Measurements from ENCODE around the gene SEC14L5.

Gene SEC14L5

GRCh38 chr16:4980691-4981090 lies 22.6 kb downstream of the SEC14L5 start:
- Histone ChIP-seq H3K4me3 (ENCODE audit: low read length in 2 of 2) (no peak overlapping the region), H3K9me3 (ENCODE audit: control insufficient read depth in 2 of 2, low read length in 2 of 2) (no peaks in the 10 kb centered on the region), H3K36me3 (ENCODE audit: control insufficient read depth in 2 of 2, insufficient read depth in 2 of 2, low read length in 2 of 2) (no peaks in the 10 kb centered on the region), H3K9ac (ENCODE audit: low read depth in 1 of 2, low read length in 2 of 2) (no peak overlapping the region), H3K4me1 (ENCODE audit: control insufficient read depth in 2 of 2, insufficient read depth in 2 of 2, low read length in 2 of 2) (peaks cover 7 to 8% of the 10 kb centered on the region in 2 donors), H3K27me3 (ENCODE audit: control insufficient read depth in 2 of 2, insufficient read depth in 2 of 2, low read length in 2 of 2) (no peaks in the 10 kb centered on the region), H3K27ac (ENCODE audit: low read depth in 2 of 2, low read length in 2 of 2) (no peak overlapping the region)

GRCh38 chr16:4981473-4981872 lies 23.3 kb downstream of the SEC14L5 start:
- H3K27ac ChIP-seq (ENCODE audit: low read depth in 2 of 2, low read length in 2 of 2), result no peak overlapping the region

GRCh38 chr16:4982056-4982867 lies 24.1 kb downstream of the SEC14L5 start:
- Histone ChIP-seq H3K9ac (ENCODE audit: low read depth in 1 of 2, low read length in 2 of 2) (no peak overlapping the region), H3K27ac (ENCODE audit: low read depth in 2 of 2, low read length in 2 of 2) (no peak overlapping the region)

More at GRCh38 chr16:4981473-4981872, 23.3 kb downstream of the SEC14L5 start:
- Histone ChIP-seq H3K27me3 (ENCODE audit: control insufficient read depth in 2 of 2, insufficient read depth in 2 of 2, low read length in 2 of 2) (no peaks in the 10 kb centered on the region), H3K4me3 (ENCODE audit: low read length in 2 of 2) (no peak overlapping the region), H3K36me3 (ENCODE audit: control insufficient read depth in 2 of 2, insufficient read depth in 2 of 2, low read length in 2 of 2) (no peaks in the 10 kb centered on the region), H3K4me1 (ENCODE audit: control insufficient read depth in 2 of 2, insufficient read depth in 2 of 2, low read length in 2 of 2) (peaks cover 4 to 5% of the 10 kb centered on the region in 2 donors), H3K9ac (ENCODE audit: low read depth in 1 of 2, low read length in 2 of 2) (no peak overlapping the region), H3K9me3 (ENCODE audit: control insufficient read depth in 2 of 2, low read length in 2 of 2) (no peaks in the 10 kb centered on the region)

GRCh38 chr16:4984174-4984990 lies 26.3 kb downstream of the SEC14L5 start:
- Histone ChIP-seq H3K27ac (ENCODE audit: low read depth in 2 of 2, low read length in 2 of 2) (no peak overlapping the region), H3K9ac (ENCODE audit: low read depth in 1 of 2, low read length in 2 of 2) (no peak overlapping the region), H3K4me1 (ENCODE audit: control insufficient read depth in 2 of 2, insufficient read depth in 2 of 2, low read length in 2 of 2) (no peaks in the 10 kb centered on the region), H3K9me3 (ENCODE audit: control insufficient read depth in 2 of 2, low read length in 2 of 2) (no peaks in the 10 kb centered on the region), H3K27me3 (ENCODE audit: control insufficient read depth in 2 of 2, insufficient read depth in 2 of 2, low read length in 2 of 2) (peaks cover 3 to 7% of the 10 kb centered on the region in 2 donors), H3K36me3 (ENCODE audit: control insufficient read depth in 2 of 2, insufficient read depth in 2 of 2, low read length in 2 of 2) (no peaks in the 10 kb centered on the region), H3K4me3 (ENCODE audit: low read length in 2 of 2) (no peak overlapping the region)

More at GRCh38 chr16:4982056-4982867, 24.1 kb downstream of the SEC14L5 start:
- no peaks in the 10 kb centered on the region for H3K27me3 ChIP-seq (ENCODE audit: control insufficient read depth in 2 of 2, insufficient read depth in 2 of 2, low read length in 2 of 2)
- H3K9me3 ChIP-seq (ENCODE audit: control insufficient read depth in 2 of 2, low read length in 2 of 2), result no peaks in the 10 kb centered on the region
- H3K4me3 ChIP-seq (ENCODE audit: low read length in 2 of 2), result no peak overlapping the region
- H3K4me1 ChIP-seq (ENCODE audit: control insufficient read depth in 2 of 2, insufficient read depth in 2 of 2, low read length in 2 of 2), result no peaks in the 10 kb centered on the region
- no peaks in the 10 kb centered on the region for H3K36me3 ChIP-seq (ENCODE audit: control insufficient read depth in 2 of 2, insufficient read depth in 2 of 2, low read length in 2 of 2)

- Histone ChIP-seq H3K4me1 (ENCODE audit: control insufficient read depth in 2 of 2, insufficient read depth in 2 of 2, low read length in 2 of 2) (no peaks in the 10 kb centered on the region), H3K9ac (ENCODE audit: low read depth in 1 of 2, low read length in 2 of 2) (no peak overlapping the region), H3K36me3 (ENCODE audit: control insufficient read depth in 2 of 2, insufficient read depth in 2 of 2, low read length in 2 of 2) (no peaks in the 10 kb centered on the region), H3K27ac (ENCODE audit: low read depth in 2 of 2, low read length in 2 of 2) (no peak overlapping the region), H3K4me3 (ENCODE audit: low read length in 2 of 2) (no peak overlapping the region), H3K27me3 (ENCODE audit: control insufficient read depth in 2 of 2, insufficient read depth in 2 of 2, low read length in 2 of 2) (peaks cover 3 to 7% of the 10 kb centered on the region in 2 donors), H3K9me3 (ENCODE audit: control insufficient read depth in 2 of 2, low read length in 2 of 2) (no peaks in the 10 kb centered on the region)
Measured at GRCh38 chr16:4987250-4987579, 29.1 kb downstream of the SEC14L5 start.

GRCh38 chr16:4987580-4988374 lies 29.6 kb downstream of the SEC14L5 start:
- no peaks in the 10 kb centered on the region for H3K9me3 ChIP-seq (ENCODE audit: control insufficient read depth in 2 of 2, low read length in 2 of 2)
- peaks cover 3 to 7% of the 10 kb centered on the region in 2 donors for H3K27me3 ChIP-seq (ENCODE audit: control insufficient read depth in 2 of 2, insufficient read depth in 2 of 2, low read length in 2 of 2)
- no peak overlapping the region for H3K27ac ChIP-seq (ENCODE audit: low read depth in 2 of 2, low read length in 2 of 2)
- no peak overlapping the region for H3K9ac ChIP-seq (ENCODE audit: low read depth in 1 of 2, low read length in 2 of 2)
- H3K36me3 ChIP-seq (ENCODE audit: control insufficient read depth in 2 of 2, insufficient read depth in 2 of 2, low read length in 2 of 2), result no peaks in the 10 kb centered on the region
- no peaks in the 10 kb centered on the region for H3K4me1 ChIP-seq (ENCODE audit: control insufficient read depth in 2 of 2, insufficient read depth in 2 of 2, low read length in 2 of 2)
- H3K4me3 ChIP-seq (ENCODE audit: low read length in 2 of 2), result no peak overlapping the region

GRCh38 chr16:4988647-4989046 lies 30.5 kb downstream of the SEC14L5 start:
- H3K27me3 ChIP-seq (ENCODE audit: control insufficient read depth in 2 of 2, insufficient read depth in 2 of 2, low read length in 2 of 2), result peaks cover 3 to 7% of the 10 kb centered on the region in 2 donors
- H3K9ac ChIP-seq (ENCODE audit: low read depth in 1 of 2, low read length in 2 of 2), result no peak overlapping the region
- H3K27ac ChIP-seq (ENCODE audit: low read depth in 2 of 2, low read length in 2 of 2), result no peak overlapping the region
- no peak overlapping the region for H3K4me3 ChIP-seq (ENCODE audit: low read length in 2 of 2)
- no peaks in the 10 kb centered on the region for H3K9me3 ChIP-seq (ENCODE audit: control insufficient read depth in 2 of 2, low read length in 2 of 2)
- H3K4me1 ChIP-seq (ENCODE audit: control insufficient read depth in 2 of 2, insufficient read depth in 2 of 2, low read length in 2 of 2), result no peaks in the 10 kb centered on the region
- H3K36me3 ChIP-seq (ENCODE audit: control insufficient read depth in 2 of 2, insufficient read depth in 2 of 2, low read length in 2 of 2), result no peaks in the 10 kb centered on the region

- Histone ChIP-seq H3K4me3 (ENCODE audit: low read length in 2 of 2) (no peak overlapping the region), H3K36me3 (ENCODE audit: control insufficient read depth in 2 of 2, insufficient read depth in 2 of 2, low read length in 2 of 2) (no peaks in the 10 kb centered on the region), H3K9me3 (ENCODE audit: control insufficient read depth in 2 of 2, low read length in 2 of 2) (no peaks in the 10 kb centered on the region), H3K27ac (ENCODE audit: low read depth in 2 of 2, low read length in 2 of 2) (no peak overlapping the region), H3K27me3 (ENCODE audit: control insufficient read depth in 2 of 2, insufficient read depth in 2 of 2, low read length in 2 of 2) (peaks cover 3 to 7% of the 10 kb centered on the region in 2 donors), H3K9ac (ENCODE audit: low read depth in 1 of 2, low read length in 2 of 2) (no peak overlapping the region), H3K4me1 (ENCODE audit: control insufficient read depth in 2 of 2, insufficient read depth in 2 of 2, low read length in 2 of 2) (no peaks in the 10 kb centered on the region)
Measured at GRCh38 chr16:4989391-4990006, 31.4 kb downstream of the SEC14L5 start.

GRCh38 chr16:4990415-4990814 lies 32.3 kb downstream of the SEC14L5 start:
- Histone ChIP-seq H3K9me3 (ENCODE audit: control insufficient read depth in 2 of 2, low read length in 2 of 2) (no peaks in the 10 kb centered on the region), H3K4me1 (ENCODE audit: control insufficient read depth in 2 of 2, insufficient read depth in 2 of 2, low read length in 2 of 2) (no peaks in the 10 kb centered on the region), H3K27ac (ENCODE audit: low read depth in 2 of 2, low read length in 2 of 2) (no peak overlapping the region), H3K27me3 (ENCODE audit: control insufficient read depth in 2 of 2, insufficient read depth in 2 of 2, low read length in 2 of 2) (peaks cover 3 to 7% of the 10 kb centered on the region in 2 donors), H3K4me3 (ENCODE audit: low read length in 2 of 2) (no peak overlapping the region), H3K36me3 (ENCODE audit: control insufficient read depth in 2 of 2, insufficient read depth in 2 of 2, low read length in 2 of 2) (no peaks in the 10 kb centered on the region), H3K9ac (ENCODE audit: low read depth in 1 of 2, low read length in 2 of 2) (no peak overlapping the region)

Data from mucosa of rectum (tissue), 2 donors.